Measurements from ENCODE around the gene STAM. TPM values are rescaled to one million over a fixed set of nuclear protein-coding genes. Genes with fewer than 3 reads are reported as not detected.

Gene STAM
- total RNA-seq, 1 experiment from 2014 or later, result 29.3 TPM

DNA sequence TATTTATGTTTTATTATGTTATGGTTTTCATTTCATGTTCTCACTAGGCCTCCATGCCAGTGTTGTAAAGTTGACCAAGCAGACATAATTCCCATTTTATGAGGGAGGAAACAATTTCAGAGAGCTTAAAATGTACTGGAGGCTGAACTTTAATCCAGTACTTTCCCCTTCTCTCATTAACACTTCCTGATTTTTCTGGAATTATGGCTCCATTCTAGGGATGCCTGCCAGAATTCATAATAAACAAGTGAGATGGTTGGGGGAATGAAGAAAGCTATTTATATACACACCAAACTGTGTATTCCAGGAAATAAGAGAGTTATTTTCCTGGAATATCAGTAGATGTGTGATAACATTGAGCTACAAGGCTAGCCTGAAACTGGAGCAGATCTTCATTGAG is 114.9 kb downstream of the STAM start:
- Mint-ChIP-seq H3K9me3 (peaks cover 0 to 2% of the 10 kb centered on the region in 2 experiments; a peak in 1 of 5 replicates), H3K27me3 (ENCODE audit: low read depth) (peaks cover 53% of the 10 kb centered on the region), H3K4me3 (no peak overlapping the region), H3K4me1 (peaks cover 6% of the 10 kb centered on the region in 2 experiments), H3K36me3 (ENCODE audit: insufficient read depth in 1 of 3, low read depth in 3 of 3) (no peaks in the 10 kb centered on the region), H3K27ac (no peak overlapping the region)
- Histone ChIP-seq H2BK20ac (ENCODE audit: low read depth, low read length, poor library complexity, severe bottlenecking) (no peak overlapping the region), H3K4ac (ENCODE audit: low read depth, low read length) (no peak overlapping the region), H3K9ac (ENCODE audit: extremely low read depth, insufficient read length, low read length) (no peak overlapping the region), H2AFZ (ENCODE audit: low read length) (no peak overlapping the region), H3K9me3 (ENCODE audit: control insufficient read depth, low read depth, low read length) (no peaks in the 10 kb centered on the region), H4K5ac (ENCODE audit: insufficient read length, low read depth, low read length) (no peak overlapping the region), H4K20me1 (ENCODE audit: control insufficient read depth, insufficient read depth, insufficient read length) (no peaks in the 10 kb centered on the region), H3K27ac (ENCODE audit: insufficient read length, low read depth, low read length) (no peak overlapping the region), H2BK12ac (ENCODE audit: insufficient read length, low read depth, low read length) (no peak overlapping the region), H3K79me1 (ENCODE audit: insufficient read depth, low read depth, low read length, poor library complexity, severe bottlenecking) (no peaks in the 10 kb centered on the region), H4K8ac (replicated peaks; ENCODE audit: insufficient read length, low read depth, low read length) (no peak overlapping the region), H2BK5ac (ENCODE audit: insufficient read length, low read length) (no peak overlapping the region), H3K79me2 (ENCODE audit: insufficient read depth, low read length) (no peaks in the 10 kb centered on the region), H3K18ac (ENCODE audit: insufficient read length, low read depth, low read length) (no peak overlapping the region), H3K27me3 (ENCODE audit: insufficient read depth, low read length) (peaks cover 20% of the 10 kb centered on the region), H3K23me2 (ENCODE audit: insufficient read length, low read depth, low read length, poor library complexity, severe bottlenecking) (no peaks in the 10 kb centered on the region), H3K4me1 (ENCODE audit: insufficient read depth, low read length) (peaks cover under 1% of the 10 kb centered on the region; the same call in 1 of the 2 replicates), H3K56ac (ENCODE audit: insufficient read length, low read depth, low read length) (no peak overlapping the region), H4K91ac (ENCODE audit: insufficient read length, low read depth, low read length) (no peak overlapping the region), H2BK15ac (ENCODE audit: low read depth, low read length) (no peak overlapping the region), H2AK5ac (ENCODE audit: insufficient read length, low read length) (no peak overlapping the region), H3K14ac (ENCODE audit: insufficient read depth, low read length) (no peak overlapping the region), H3K23ac (ENCODE audit: insufficient read length, low read depth, low read length) (no peak overlapping the region), H2BK120ac (ENCODE audit: low read depth, low read length, poor library complexity, severe bottlenecking) (no peak overlapping the region), H3K4me2 (ENCODE audit: insufficient read depth, insufficient read length, low read length) (no peak overlapping the region), H3T11ph (ENCODE audit: low read length) (no peak overlapping the region)
- TF ChIP-seq CTCF (conservative IDR thresholded peaks at IDR 0.05), result no peak
- DNase-seq, result no peak

Measured in H9 (cell line).